ENCODE data around the gene DLG2. TPM values are rescaled to one million over a fixed set of nuclear protein-coding genes. Genes with fewer than 3 reads are reported as not detected.

DLG2 gene
- total RNA-seq, 1 donor from 2014 or later: 4.7 TPM

- no peak for DNase-seq (ENCODE audit: low spot score)
- ATAC-seq: no peak
Observed at GRCh38 chr11:84437071-84437980, 1189.8 kb downstream of the DLG2 start.

- ATAC-seq: no peak
- DNase-seq (ENCODE audit: low spot score): no peak
Observed at GRCh38 chr11:84430661-84431060, 1196.5 kb downstream of the DLG2 start.

- DNase-seq (ENCODE audit: low spot score): no peak
- ATAC-seq: no peak
Observed at GRCh38 chr11:84425673-84426072, 1201.5 kb downstream of the DLG2 start.

GRCh38 chr11:84420271-84420670, 1206.9 kb downstream of the DLG2 start:
- ATAC-seq (no peak), DNase-seq (ENCODE audit: low spot score) (no peak)

GRCh38 chr11:84419616-84420015, 1207.5 kb downstream of the DLG2 start:
- ATAC-seq: no peak
- no peak for DNase-seq (ENCODE audit: low spot score)

- ATAC-seq (no peak), DNase-seq (ENCODE audit: low spot score) (no peak)
Observed at GRCh38 chr11:84414920-84415319, 1212.2 kb downstream of the DLG2 start.

GRCh38 chr11:84413549-84413948, 1213.6 kb downstream of the DLG2 start:
- no peak for ATAC-seq
- no peak for DNase-seq (ENCODE audit: low spot score)

- no peak for DNase-seq (ENCODE audit: low spot score)
- no peak for ATAC-seq
Observed at GRCh38 chr11:84412862-84413261, 1214.3 kb downstream of the DLG2 start.

GRCh38 chr11:84408946-84409411, 1218.2 kb downstream of the DLG2 start:
- ATAC-seq: no peak
- no peak for DNase-seq (ENCODE audit: low spot score)

GRCh38 chr11:84407091-84407490, 1220.1 kb downstream of the DLG2 start:
- no peak for ATAC-seq
- no peak for DNase-seq (ENCODE audit: low spot score)

GRCh38 chr11:84398017-84398626, 1229.0 kb downstream of the DLG2 start:
- DNase-seq (ENCODE audit: low spot score) (no peak), ATAC-seq (no peak)

GRCh38 chr11:84396521-84396920, 1230.6 kb downstream of the DLG2 start:
- DNase-seq (ENCODE audit: low spot score) (no peak), ATAC-seq (no peak)

- DNase-seq (ENCODE audit: low spot score): no peak
- ATAC-seq: no peak
Observed at GRCh38 chr11:84390441-84391078, 1236.6 kb downstream of the DLG2 start.

- DNase-seq (ENCODE audit: low spot score) (no peak), ATAC-seq (no peak)
Observed at GRCh38 chr11:84389696-84390095, 1237.4 kb downstream of the DLG2 start.

- peak; percentile 94 for ATAC-seq
- peak; percentile 49 for DNase-seq (ENCODE audit: low spot score)
Observed at GRCh38 chr11:84384731-84385130, 1242.4 kb downstream of the DLG2 start.

- no peak for ATAC-seq
- no peak for DNase-seq (ENCODE audit: low spot score)
Observed at GRCh38 chr11:84383576-84383975, 1243.6 kb downstream of the DLG2 start.

- DNase-seq (ENCODE audit: low spot score) (no peak), ATAC-seq (no peak)
Observed at GRCh38 chr11:84381666-84382065, 1245.5 kb downstream of the DLG2 start.

- no peak for DNase-seq (ENCODE audit: low spot score)
- ATAC-seq: no peak
Observed at GRCh38 chr11:84372381-84372950, 1254.7 kb downstream of the DLG2 start.

GRCh38 chr11:84358034-84358433, 1269.1 kb downstream of the DLG2 start:
- no peak for DNase-seq (ENCODE audit: low spot score)
- ATAC-seq: no peak

GRCh38 chr11:84355911-84356310, 1271.2 kb downstream of the DLG2 start:
- ATAC-seq (no peak), DNase-seq (ENCODE audit: low spot score) (no peak)

- DNase-seq (ENCODE audit: low spot score) (no peak), ATAC-seq (no peak)
Observed at GRCh38 chr11:84345597-84345996, 1281.5 kb downstream of the DLG2 start.

Measured in left lobe of liver (tissue), 2 donors.